Keratinocyte (primary cell): ENCODE data around the gene ADGRV1. TPM values are rescaled to one million over a fixed set of nuclear protein-coding genes. Genes with fewer than 3 reads are reported as not detected.

Experiments
- DNase-seq: peaks from one replicate; pipeline ENCODE4 v3.0.0-alpha.2; 2011; ENCODE audit warnings: low read depth, missing footprints, low spot score
- FAIRE-seq: peaks from 2 replicates; lab custom pipeline; 2011; peaks lifted over from hg19 to GRCh38; lab: Jason Lieb, UNC
- H2AFZ ChIP-seq: 2 replicates; pipeline ENCODE4 v1.6.0; 2012; ENCODE audit warnings: low read length, control low read depth, inconsistent platforms; ENCODE audit not compliant: control insufficient read depth
- H3K27ac ChIP-seq: 2 replicates; pipeline ENCODE4 v1.5.1; 2011; ENCODE audit warnings: low read length; ENCODE audit not compliant: control insufficient read depth, insufficient read depth
- H3K27me3 ChIP-seq: 3 replicates; pipeline ENCODE4 v1.6.0; 2011; ENCODE audit warnings: low read length; ENCODE audit not compliant: control insufficient read depth, insufficient read depth; ENCODE audit errors: extremely low read depth
- H3K36me3 ChIP-seq, 2 experiments: 2 replicates in 1 of 2; 3 replicates in 1 of 2; pipeline ENCODE4 v1.5.1; 2011; ENCODE audit warnings: low read length in 2 of 2, mild to moderate bottlenecking in 1 of 2; ENCODE audit not compliant: control insufficient read depth in 2 of 2, insufficient read depth in 2 of 2; ENCODE audit errors: extremely low read depth in 1 of 2
- H3K4me1 ChIP-seq: 3 replicates; pipeline ENCODE4 v1.5.1; 2011; ENCODE audit warnings: low read length; ENCODE audit not compliant: control insufficient read depth, insufficient read depth; ENCODE audit errors: extremely low read depth
- H3K4me2 ChIP-seq: 3 replicates; pipeline ENCODE4 v1.6.0; 2011; ENCODE audit warnings: low read depth, low read length; ENCODE audit not compliant: control insufficient read depth, insufficient read depth; ENCODE audit errors: extremely low read depth
- H3K4me3 ChIP-seq, 3 experiments: fragments of 200-600 bp in 1 of 3; sonication (generic) in 1 of 3; 2 replicates in 2 of 3; 3 replicates in 1 of 3; pipeline ENCODE4 v1.5.1; 2011 to 2016; ENCODE audit warnings: low read length in 3 of 3, mild to moderate bottlenecking in 3 of 3, control low read depth in 2 of 3, inconsistent platforms in 1 of 3, low read depth in 1 of 3, mixed read lengths in 1 of 3, mixed run types in 1 of 3, moderate library complexity in 1 of 3; ENCODE audit not compliant: control insufficient read depth in 2 of 3, insufficient read depth in 2 of 3; ENCODE audit errors: extremely low read depth in 1 of 3
- H3K79me2 ChIP-seq: 2 replicates; pipeline ENCODE4 v1.6.0; 2012; ENCODE audit warnings: low read length; ENCODE audit not compliant: control insufficient read depth, insufficient read depth
- H3K9ac ChIP-seq: 3 replicates; pipeline ENCODE4 v1.6.0; 2011; ENCODE audit warnings: low read length; ENCODE audit not compliant: control insufficient read depth, insufficient read depth; ENCODE audit errors: extremely low read depth
- H3K9me1 ChIP-seq: 3 replicates; pipeline ENCODE4 v1.6.0; 2011; ENCODE audit warnings: low read length; ENCODE audit not compliant: control insufficient read depth, insufficient read depth; ENCODE audit errors: extremely low read depth
- H3K9me3 ChIP-seq: 2 replicates; pipeline ENCODE4 v1.5.1; 2012; ENCODE audit warnings: low read depth, low read length; ENCODE audit not compliant: control insufficient read depth
- H4K20me1 ChIP-seq: 3 replicates; pipeline ENCODE4 v1.6.0; 2011; ENCODE audit warnings: low read length; ENCODE audit not compliant: control insufficient read depth, insufficient read depth; ENCODE audit errors: extremely low read depth
- CTCF ChIP-seq, 3 experiments: IDR thresholded peaks in 1 of 3; conservative IDR thresholded peaks in 1 of 3; optimal IDR thresholded peaks in 1 of 3; 2 replicates in 2 of 3; 3 replicates in 1 of 3; pipeline versions ENCODE3 to v1.5.1; 2011; ENCODE audit warnings: low read length in 3 of 3, mild to moderate bottlenecking in 3 of 3, moderate library complexity in 2 of 3, control low read depth in 1 of 3, inconsistent platforms in 1 of 3; ENCODE audit not compliant: insufficient read depth in 2 of 3; ENCODE audit errors: extremely low read depth in 1 of 3
- EZH2 ChIP-seq: IDR thresholded peaks from one replicate; pipeline ENCODE4 v1.6.1; 2012; ENCODE audit warnings: inconsistent platforms, mild to moderate bottlenecking, low read length, moderate library complexity
- dilution Hi-C: fragments of 300-500 bp; cut with MboI; formaldehyde crosslinking; loops from one replicate; pipeline ENCODE4 v1.7.0; 2020; ENCODE audit warnings: low sequenced_read_pairs; ENCODE audit not compliant: extremely low pct_ligation_motif_present
- polyA plus RNA-seq, 5 experiments: library from polyadenylated mRNA; depleted of rRNA in 3 of 5; stranded (reverse) in 3 of 5; stranded (forward) in 1 of 5; unstranded in 1 of 5; fragments of >200 nt; gene quantifications; 1 replicate in 1 of 5; 2 replicates in 3 of 5; 3 replicates in 1 of 5; pipeline versions ENCODE4 v1.2.1 to v1.2.3, GENCODE V29; 2011 to 2012; ENCODE audit warnings: missing spikeins in 2 of 5, low read depth in 1 of 5, low replicate concordance in 1 of 5

ADGRV1 gene
- polyA plus RNA-seq, 1 donor (not counting 4 experiments of a cell fraction or from before 2014, with no cell fraction given): 0.05 TPM

- DNase-seq (no peak), FAIRE-seq (no peak)
- H3K27me3 ChIP-seq: peaks cover 4% of the 10 kb centered on the region
- H3K9me3 ChIP-seq: no peaks in the 10 kb centered on the region
- TF ChIP-seq EZH2 (no peak), CTCF (optimal IDR thresholded peaks at IDR 0.05 in 1 of 3, IDR thresholded peaks at IDR 0.05 in 1 of 3, conservative IDR thresholded peaks at IDR 0.05 in 1 of 3; ENCODE audit: extremely low read depth in 1 of 3, insufficient read depth in 2 of 3, low read length in 3 of 3) (peak in 1 of 3 experiments; percentile 3)
- H3K4me1 ChIP-seq: no peaks in the 10 kb centered on the region
- H3K4me3 ChIP-seq: no peak overlapping the region
- H3K9me1 ChIP-seq: no peaks in the 10 kb centered on the region
- no peak overlapping the region for H3K9ac ChIP-seq
- H3K79me2 ChIP-seq: no peaks in the 10 kb centered on the region
- no peak overlapping the region for H2AFZ ChIP-seq
- dilution Hi-C loops: no loop called here
- H3K27ac ChIP-seq: no peak overlapping the region
- no peak overlapping the region for H3K4me2 ChIP-seq
- H4K20me1 ChIP-seq: no peaks in the 10 kb centered on the region
- no peaks in the 10 kb centered on the region for H3K36me3 ChIP-seq
Measured at GRCh38 chr5:90689064-90689463, 130.5 kb downstream of the ADGRV1 start.

DNA sequence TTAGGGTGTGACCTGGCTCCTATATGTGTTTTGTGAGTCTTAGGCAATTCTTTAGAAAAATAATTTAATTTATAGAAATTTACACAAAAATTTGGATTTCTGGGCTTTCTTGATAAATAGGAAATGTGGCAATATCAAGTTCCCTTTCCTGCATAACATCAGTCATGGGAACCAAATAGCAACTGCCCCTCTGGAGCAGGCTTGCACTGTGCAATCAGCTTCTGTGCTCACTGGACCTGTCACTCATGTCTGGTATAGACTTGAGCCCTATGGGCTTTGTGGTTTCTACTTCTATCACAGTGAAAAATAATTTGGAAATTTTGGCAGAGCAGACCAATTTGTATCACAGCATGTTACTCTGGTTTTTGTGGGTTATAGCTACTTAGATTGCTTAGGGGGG is 131.7 kb downstream of the ADGRV1 start:
- no peaks in the 10 kb centered on the region for H3K4me1 ChIP-seq
- H3K9me1 ChIP-seq: no peaks in the 10 kb centered on the region
- H3K9me3 ChIP-seq: no peaks in the 10 kb centered on the region
- H3K27me3 ChIP-seq: peaks cover 7% of the 10 kb centered on the region
- no peak for FAIRE-seq
- no peaks in the 10 kb centered on the region for H4K20me1 ChIP-seq
- H3K79me2 ChIP-seq: no peaks in the 10 kb centered on the region
- H3K4me2 ChIP-seq: no peak overlapping the region
- H3K9ac ChIP-seq: no peak overlapping the region
- no peak overlapping the region for H3K27ac ChIP-seq
- H2AFZ ChIP-seq: no peak overlapping the region
- H3K4me3 ChIP-seq: no peak overlapping the region
- dilution Hi-C loops: no loop called here
- no peaks in the 10 kb centered on the region for H3K36me3 ChIP-seq
- TF ChIP-seq EZH2 (no peak), CTCF (optimal IDR thresholded peaks at IDR 0.05 in 1 of 3, IDR thresholded peaks at IDR 0.05 in 1 of 3, conservative IDR thresholded peaks at IDR 0.05 in 1 of 3; ENCODE audit: extremely low read depth in 1 of 3, insufficient read depth in 2 of 3, low read length in 3 of 3) (no peak)
- no peak for DNase-seq
